BE2C (cell line): ENCODE measurements around the gene CDCA5.

Source experiments
- DNase-seq: peaks from one replicate; pipeline ENCODE4 v3.0.0-alpha.2; 2020
- H3K27me3 ChIP-seq: fragments of 250-450 bp; sonication (Bioruptor Pico); 2 replicates; pipeline ENCODE4 v1.5.1; 2020; ENCODE audit warnings: mild to moderate bottlenecking
- H3K36me3 ChIP-seq: fragments of 250-450 bp; sonication (Bioruptor Pico); 2 replicates; pipeline ENCODE4 v1.5.1; 2020; ENCODE audit warnings: mild to moderate bottlenecking
- H3K4me1 ChIP-seq: fragments of 250-450 bp; sonication (Bioruptor Pico); 2 replicates; pipeline ENCODE4 v1.5.1; 2020
- H3K4me3 ChIP-seq: 2 replicates; pipeline ENCODE4 v1.5.1; 2011; ENCODE audit warnings: low read depth, low read length
- H3K9me3 ChIP-seq: fragments of 250-450 bp; sonication (Bioruptor Pico); 2 replicates; pipeline ENCODE4 v1.5.1; 2020
- TF ChIP-seq, protein P1 (sequence below): IDR thresholded peaks from 2 replicates; pipeline ENCODE4 v1.5.1; 2012; ENCODE audit warnings: mild to moderate bottlenecking, low read depth, low read length

Gene CDCA5

DNA sequence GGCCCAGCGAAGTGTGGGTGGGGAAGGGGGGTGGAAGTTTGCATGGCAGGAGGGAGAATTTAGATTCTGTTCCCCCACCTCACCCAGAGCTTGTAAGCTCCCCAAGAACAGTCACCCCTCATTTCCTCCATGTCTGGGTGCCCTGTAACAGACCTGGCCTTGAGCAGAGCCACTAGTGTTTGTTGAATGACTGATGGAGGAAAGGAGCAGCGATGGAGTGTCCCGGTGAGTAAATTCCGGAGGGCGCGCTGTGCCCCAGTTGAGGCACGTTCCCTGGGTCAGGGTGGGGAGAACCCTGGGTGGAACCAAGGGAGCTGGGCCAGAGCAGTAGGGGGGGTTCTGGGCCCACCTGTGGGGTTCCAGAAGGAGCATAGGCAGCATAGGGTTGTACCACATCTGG is 26.3 kb downstream of the CDCA5 start:
- TF ChIP-seq, protein P1, sequence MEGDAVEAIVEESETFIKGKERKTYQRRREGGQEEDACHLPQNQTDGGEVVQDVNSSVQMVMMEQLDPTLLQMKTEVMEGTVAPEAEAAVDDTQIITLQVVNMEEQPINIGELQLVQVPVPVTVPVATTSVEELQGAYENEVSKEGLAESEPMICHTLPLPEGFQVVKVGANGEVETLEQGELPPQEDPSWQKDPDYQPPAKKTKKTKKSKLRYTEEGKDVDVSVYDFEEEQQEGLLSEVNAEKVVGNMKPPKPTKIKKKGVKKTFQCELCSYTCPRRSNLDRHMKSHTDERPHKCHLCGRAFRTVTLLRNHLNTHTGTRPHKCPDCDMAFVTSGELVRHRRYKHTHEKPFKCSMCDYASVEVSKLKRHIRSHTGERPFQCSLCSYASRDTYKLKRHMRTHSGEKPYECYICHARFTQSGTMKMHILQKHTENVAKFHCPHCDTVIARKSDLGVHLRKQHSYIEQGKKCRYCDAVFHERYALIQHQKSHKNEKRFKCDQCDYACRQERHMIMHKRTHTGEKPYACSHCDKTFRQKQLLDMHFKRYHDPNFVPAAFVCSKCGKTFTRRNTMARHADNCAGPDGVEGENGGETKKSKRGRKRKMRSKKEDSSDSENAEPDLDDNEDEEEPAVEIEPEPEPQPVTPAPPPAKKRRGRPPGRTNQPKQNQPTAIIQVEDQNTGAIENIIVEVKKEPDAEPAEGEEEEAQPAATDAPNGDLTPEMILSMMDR, result no peak
- Histone ChIP-seq H3K36me3 (no peaks in the 10 kb centered on the region), H3K4me1 (no peaks in the 10 kb centered on the region), H3K4me3 (no peak overlapping the region), H3K9me3 (no peaks in the 10 kb centered on the region), H3K27me3 (no peaks in the 10 kb centered on the region)
- DNase-seq, result no peak

DNA sequence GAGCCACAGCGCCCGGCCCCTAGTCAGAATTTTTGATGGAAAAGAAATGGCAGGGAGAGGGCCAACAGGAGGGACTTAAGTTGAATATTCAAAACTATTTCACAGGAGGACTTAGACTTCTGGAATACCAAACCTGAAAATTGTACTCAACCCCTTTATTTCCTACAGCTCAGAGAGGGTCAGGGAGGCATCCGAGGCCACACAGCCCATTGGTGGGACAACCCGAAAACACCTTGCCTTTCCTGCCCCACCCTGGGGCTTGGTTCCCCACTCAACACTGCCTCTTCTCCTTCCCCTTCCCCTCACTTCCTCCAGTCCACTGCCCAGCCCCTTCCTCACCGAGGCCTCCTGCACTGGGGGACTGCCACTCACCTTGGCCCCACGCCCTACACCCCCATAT is 26.8 kb downstream of the CDCA5 start:
- Histone ChIP-seq H3K4me1 (no peaks in the 10 kb centered on the region), H3K4me3 (no peak overlapping the region), H3K36me3 (no peaks in the 10 kb centered on the region), H3K27me3 (no peaks in the 10 kb centered on the region), H3K9me3 (no peaks in the 10 kb centered on the region)
- no peak for DNase-seq
- TF ChIP-seq, protein P1, result no peak

DNA sequence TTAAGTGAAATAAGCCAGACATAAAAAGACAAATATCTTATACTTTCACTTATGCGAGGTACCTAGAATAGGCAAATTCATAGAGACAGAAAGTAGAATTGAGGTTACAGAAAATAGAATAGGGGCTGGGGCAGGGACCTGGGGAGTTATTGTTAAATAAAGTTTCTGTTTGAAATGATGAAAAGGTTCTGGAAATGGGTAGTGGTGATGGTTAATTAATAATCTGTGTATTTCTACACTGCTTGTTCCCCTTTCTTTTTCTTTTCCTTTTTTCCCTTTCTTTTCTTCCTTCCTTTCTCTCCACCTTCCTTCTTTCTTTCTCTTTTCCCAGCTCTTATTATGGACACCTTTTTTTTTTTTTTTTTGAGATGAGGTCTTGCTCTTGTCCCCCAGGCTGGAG is 28.3 kb downstream of the CDCA5 start:
- H3K4me1 ChIP-seq, result no peaks in the 10 kb centered on the region
- no peak overlapping the region for H3K4me3 ChIP-seq
- TF ChIP-seq, protein P1, result no peak
- no peak for DNase-seq
- H3K36me3 ChIP-seq, result no peaks in the 10 kb centered on the region
- H3K9me3 ChIP-seq, result no peaks in the 10 kb centered on the region
- H3K27me3 ChIP-seq, result no peaks in the 10 kb centered on the region

DNA sequence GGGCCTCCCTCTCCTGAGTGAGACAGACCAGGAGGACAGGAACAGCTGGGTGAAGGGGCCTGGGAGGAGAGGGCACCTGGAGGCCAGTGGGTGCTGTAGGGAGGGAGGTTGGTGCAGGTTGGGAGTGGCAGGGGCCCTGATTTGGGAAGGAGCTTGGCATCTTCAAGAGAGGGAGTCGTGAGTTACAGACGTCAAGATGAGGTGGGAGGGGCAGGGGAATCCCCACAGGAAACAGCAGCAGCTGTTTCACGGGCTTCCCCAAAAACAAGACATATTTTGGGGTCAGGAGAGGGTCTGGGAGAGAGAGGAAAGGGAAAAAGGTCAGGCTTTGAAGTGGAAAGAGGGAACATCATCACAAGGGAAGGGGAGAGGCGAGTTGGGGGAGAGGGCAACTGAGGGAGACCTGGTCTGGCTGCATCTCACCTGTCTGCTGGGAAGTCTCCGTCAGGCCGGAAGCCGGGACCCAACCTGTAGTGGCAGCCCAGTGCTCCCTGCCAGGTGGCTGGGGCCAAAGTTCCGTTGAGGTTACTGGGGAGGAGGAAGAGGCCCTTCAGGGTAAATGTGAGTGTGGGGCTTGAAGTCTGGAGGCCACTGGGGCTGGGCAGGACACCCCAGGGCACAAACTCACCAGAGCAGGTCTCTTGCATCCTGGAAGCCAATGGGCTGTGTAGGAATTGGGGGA is 29.9 kb downstream of the CDCA5 start:
- Histone ChIP-seq H3K9me3 (no peaks in the 10 kb centered on the region), H3K27me3 (no peaks in the 10 kb centered on the region), H3K4me3 (no peak overlapping the region), H3K4me1 (no peaks in the 10 kb centered on the region), H3K36me3 (no peaks in the 10 kb centered on the region)
- no peak for DNase-seq
- TF ChIP-seq, protein P1, result no peak

DNA sequence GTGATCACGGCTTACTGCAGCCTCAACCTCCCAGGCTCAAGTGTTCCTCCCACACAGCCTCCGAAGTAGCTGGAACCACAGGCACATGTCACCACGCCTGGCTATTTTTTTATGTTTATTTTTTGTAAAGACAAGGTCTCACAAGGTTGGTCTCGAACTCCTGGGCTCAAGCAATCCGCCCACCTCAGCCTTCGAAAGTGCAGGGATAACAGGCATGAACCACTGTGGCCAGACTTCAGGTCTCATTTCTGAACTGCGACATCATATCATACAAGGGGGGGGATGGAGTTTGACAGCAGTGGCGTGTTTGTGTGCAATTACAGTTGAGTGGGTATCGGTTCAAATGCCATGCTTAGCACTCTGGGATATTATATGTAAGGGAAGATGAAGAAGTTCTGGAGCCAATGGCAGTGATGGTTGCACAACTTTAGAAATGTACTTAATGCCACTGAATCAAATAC is 32.4 kb downstream of the CDCA5 start:
- Histone ChIP-seq H3K36me3 (no peaks in the 10 kb centered on the region), H3K4me1 (no peaks in the 10 kb centered on the region), H3K4me3 (no peak overlapping the region), H3K27me3 (no peaks in the 10 kb centered on the region), H3K9me3 (no peaks in the 10 kb centered on the region)
- TF ChIP-seq, protein P1, result no peak
- DNase-seq, result no peak

DNA sequence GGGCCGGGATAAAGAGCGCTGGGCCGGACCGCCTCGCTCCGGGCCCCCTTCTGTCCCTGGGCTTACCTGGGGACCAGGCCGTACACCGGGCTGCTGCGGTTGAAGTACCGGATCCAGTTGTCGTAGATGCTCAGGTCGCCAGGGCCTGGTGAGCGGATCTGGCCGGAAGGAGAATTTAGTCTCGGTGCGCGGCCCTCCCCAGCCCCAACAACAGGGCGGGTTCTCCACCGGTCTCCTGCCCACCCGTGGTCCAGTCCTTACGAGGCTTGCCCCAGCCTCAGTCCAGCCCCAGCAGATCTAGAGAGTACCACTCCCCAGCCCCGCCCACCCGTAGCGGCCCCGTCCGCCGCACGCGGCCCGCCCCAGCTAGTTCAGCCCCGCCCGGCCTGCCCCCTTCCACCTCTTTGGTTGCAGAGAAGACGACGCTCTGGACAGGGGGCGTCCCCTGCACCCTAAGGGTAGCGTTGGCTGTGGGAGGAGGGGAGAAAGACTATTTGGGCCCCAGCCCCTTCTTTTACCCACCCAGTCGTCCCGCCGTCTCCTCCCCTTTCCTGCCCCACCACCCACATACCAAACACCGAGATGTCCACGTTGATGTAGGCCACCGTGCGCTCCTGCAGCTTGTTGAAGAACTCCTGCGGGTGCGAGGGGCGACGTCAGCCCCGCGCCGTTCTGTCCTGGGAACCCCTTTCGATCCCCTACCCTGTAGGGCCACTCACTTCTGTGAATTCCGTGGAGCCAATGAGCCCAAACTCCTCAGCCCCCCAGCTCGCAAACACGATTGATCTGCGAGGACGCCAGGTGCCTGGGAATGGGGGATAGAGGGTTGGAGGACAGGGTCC is 36.0 kb downstream of the CDCA5 start:
- Histone ChIP-seq H3K4me1 (no peaks in the 10 kb centered on the region), H3K4me3 (no peak overlapping the region), H3K9me3 (no peaks in the 10 kb centered on the region), H3K27me3 (no peaks in the 10 kb centered on the region), H3K36me3 (no peaks in the 10 kb centered on the region)
- no peak for DNase-seq
- TF ChIP-seq, protein P1, result no peak
